DOHH2 (cell line): ENCODE results near the gene MFN2.

Experiments used
- H3F3A ChIP-seq: fragments of 200-600 bp; sonication (generic), shearing (Covaris generic); 2 replicates; pipeline ENCODE4 v1.6.0; 2016; ENCODE audit warnings: antibody characterized with exemption, mild to moderate bottlenecking; ENCODE audit not compliant: control insufficient read depth, insufficient read depth
- H3K27ac ChIP-seq: fragments of 200-600 bp; sonication (generic); 2 replicates; pipeline ENCODE4 v1.5.1; 2014; ENCODE audit warnings: low read depth, mild to moderate bottlenecking, low read length, moderate library complexity
- H3K27me3 ChIP-seq: fragments of 200-600 bp; sonication (generic); 2 replicates; pipeline ENCODE4 v1.6.1; 2014; ENCODE audit warnings: mild to moderate bottlenecking, low read length, mixed read lengths; ENCODE audit not compliant: control insufficient read depth
- H3K36me3 ChIP-seq: fragments of 200-600 bp; sonication (generic); 2 replicates; pipeline ENCODE4 v1.6.1; 2014; ENCODE audit warnings: mild to moderate bottlenecking, low read length, moderate library complexity, mixed read lengths; ENCODE audit not compliant: control insufficient read depth
- H3K4me1 ChIP-seq: fragments of 200-600 bp; sonication (generic); 2 replicates; pipeline ENCODE4 v1.6.1; 2014; ENCODE audit warnings: mild to moderate bottlenecking, low read length, mixed read lengths; ENCODE audit not compliant: control insufficient read depth
- H3K4me2 ChIP-seq: fragments of 200-600 bp; sonication (generic); 2 replicates; pipeline ENCODE4 v1.6.0; 2014; ENCODE audit warnings: mild to moderate bottlenecking, low read length, moderate library complexity
- H3K4me3 ChIP-seq: fragments of 200-600 bp; sonication (generic); 2 replicates; pipeline ENCODE4 v1.5.1; 2014; ENCODE audit warnings: mild to moderate bottlenecking, low read length, mixed read lengths
- H3K79me2 ChIP-seq: fragments of 200-600 bp; sonication (generic); 2 replicates; pipeline ENCODE4 v1.6.1; 2014; ENCODE audit warnings: mild to moderate bottlenecking, low read length, mixed read lengths; ENCODE audit not compliant: control insufficient read depth
- H3K9me2 ChIP-seq: fragments of 200-600 bp; sonication (generic); replicated peaks from 2 replicates; pipeline ENCODE4 v1.6.1; 2014; ENCODE audit warnings: mild to moderate bottlenecking, low read length, mixed read lengths; ENCODE audit not compliant: control insufficient read depth
- H3K9me3 ChIP-seq: fragments of 200-600 bp; sonication (generic); 2 replicates; pipeline ENCODE4 v1.6.1; 2014; ENCODE audit warnings: antibody characterized with exemption, low read length, mixed read lengths; ENCODE audit not compliant: control insufficient read depth, insufficient read depth
- H4K20me1 ChIP-seq: fragments of 200-600 bp; sonication (generic); 2 replicates; pipeline ENCODE4 v1.6.0; 2014; ENCODE audit warnings: low read depth, mild to moderate bottlenecking, antibody characterized with exemption, low read length, moderate library complexity; ENCODE audit not compliant: control insufficient read depth, insufficient read depth
- CTCF ChIP-seq: fragments of 200-600 bp; sonication (generic); IDR thresholded peaks from one replicate; pipeline ENCODE4 v1.5.1; 2014; ENCODE audit warnings: antibody characterized with exemption, mild to moderate bottlenecking, low read depth, low read length; ENCODE audit not compliant: poor library complexity, severe bottlenecking
- EZH2phosphoT487 ChIP-seq: fragments of 200-600 bp; sonication (generic); IDR thresholded peaks from 2 replicates; pipeline ENCODE4 v1.6.1; 2017; ENCODE audit warnings: borderline replicate concordance, mild to moderate bottlenecking, antibody characterized with exemption, low read length, moderate library complexity, mixed read lengths

MFN2 gene

DNA sequence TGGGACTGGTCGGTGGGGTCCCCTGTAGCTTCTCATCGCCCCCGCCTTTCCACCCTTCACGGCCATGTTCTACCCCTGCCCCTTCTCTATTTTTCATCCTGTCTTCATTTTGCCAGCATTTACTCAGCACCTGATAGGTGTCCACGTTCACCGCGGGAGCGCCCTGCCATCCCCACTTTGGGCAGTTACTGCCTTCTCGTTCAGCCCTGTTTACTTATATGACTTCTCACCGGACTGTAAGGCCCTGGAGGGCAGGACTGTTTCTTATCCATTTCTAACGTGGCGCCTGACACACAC, 380 bp downstream of the MFN2 start:
- peak overlapping the region; percentile 57 for H3K27ac ChIP-seq
- TF ChIP-seq CTCF (no peak), EZH2phosphoT487 (no peak)
- peaks cover 8% of the 10 kb centered on the region; the same call in 1 of the 2 replicates for H4K20me1 ChIP-seq
- H3K79me2 ChIP-seq, result peaks cover 52% of the 10 kb centered on the region
- peak overlapping the region; percentile 73 for H3K4me2 ChIP-seq
- H3K36me3 ChIP-seq, result peaks cover 39% of the 10 kb centered on the region
- no peaks in the 10 kb centered on the region for H3K9me3 ChIP-seq
- H3K27me3 ChIP-seq, result no peaks in the 10 kb centered on the region
- peak overlapping the region; percentile 80 for H3K4me3 ChIP-seq
- H3K9me2 ChIP-seq, result no peaks in the 10 kb centered on the region
- peaks cover 5% of the 10 kb centered on the region for H3F3A ChIP-seq
- peaks cover 27% of the 10 kb centered on the region for H3K4me1 ChIP-seq

GRCh38 chr1:11981378-11982009, 1.2 kb downstream of the MFN2 start:
- H3K4me2 ChIP-seq, result peak overlapping the region; percentile 73
- peaks cover 46% of the 10 kb centered on the region for H3K36me3 ChIP-seq
- no peaks in the 10 kb centered on the region for H3K9me3 ChIP-seq
- H3K27ac ChIP-seq, result no peak overlapping the region
- H3K4me3 ChIP-seq, result peak overlapping the region; percentile 80
- no peaks in the 10 kb centered on the region for H3K27me3 ChIP-seq
- H3K9me2 ChIP-seq, result no peaks in the 10 kb centered on the region
- H3F3A ChIP-seq, result peaks cover 5% of the 10 kb centered on the region
- H4K20me1 ChIP-seq, result peaks cover 12% of the 10 kb centered on the region
- H3K4me1 ChIP-seq, result peaks cover 31% of the 10 kb centered on the region
- H3K79me2 ChIP-seq, result peaks cover 61% of the 10 kb centered on the region
- TF ChIP-seq EZH2phosphoT487 (no peak), CTCF (no peak)

- TF ChIP-seq CTCF (peak; percentile 39), EZH2phosphoT487 (no peak)
- peaks cover 12% of the 10 kb centered on the region for H4K20me1 ChIP-seq
- peaks cover 31% of the 10 kb centered on the region for H3K4me1 ChIP-seq
- no peaks in the 10 kb centered on the region for H3K9me2 ChIP-seq
- no peaks in the 10 kb centered on the region for H3K9me3 ChIP-seq
- no peaks in the 10 kb centered on the region for H3K27me3 ChIP-seq
- no peak overlapping the region for H3K27ac ChIP-seq
- peaks cover 5% of the 10 kb centered on the region for H3F3A ChIP-seq
- peak overlapping the region; percentile 80; the same call in 1 of the 2 replicates for H3K4me3 ChIP-seq
- peak overlapping the region; percentile 73 for H3K4me2 ChIP-seq
- peaks cover 66% of the 10 kb centered on the region for H3K79me2 ChIP-seq
- peaks cover 46% of the 10 kb centered on the region for H3K36me3 ChIP-seq
Observed at GRCh38 chr1:11982010-11982392, 1.8 kb downstream of the MFN2 start.
